ENCODE results near the gene LRRN4.

Gene LRRN4

GRCh38 chr20:6030453-6031080, 23.3 kb downstream of the LRRN4 start:
- no peak for DNase-seq (ENCODE audit: low read depth in 2 of 2)

GRCh38 chr20:6029538-6029937, 24.3 kb downstream of the LRRN4 start:
- no peak for DNase-seq (ENCODE audit: low read depth in 2 of 2)

GRCh38 chr20:6028818-6029217, 25.0 kb downstream of the LRRN4 start:
- DNase-seq (ENCODE audit: low read depth in 2 of 2) = no peak

- no peak for DNase-seq (ENCODE audit: low read depth in 2 of 2)
Observed at GRCh38 chr20:6026051-6026450, 27.8 kb downstream of the LRRN4 start.

- no peak for DNase-seq (ENCODE audit: low read depth in 2 of 2)
Observed at GRCh38 chr20:6024768-6025167, 29.1 kb downstream of the LRRN4 start.

GRCh38 chr20:6017880-6018279, 36.0 kb downstream of the LRRN4 start:
- DNase-seq (ENCODE audit: low read depth in 2 of 2) = no peak

GRCh38 chr20:6017467-6017866, 36.4 kb downstream of the LRRN4 start:
- DNase-seq (ENCODE audit: low read depth in 2 of 2) = no peak

GRCh38 chr20:6014957-6015356, 38.9 kb downstream of the LRRN4 start:
- no peak for DNase-seq (ENCODE audit: low read depth in 2 of 2)

- no peak for DNase-seq (ENCODE audit: low read depth in 2 of 2)
Observed at GRCh38 chr20:6014017-6014416, 39.8 kb downstream of the LRRN4 start.

GRCh38 chr20:6012179-6012578, 41.7 kb downstream of the LRRN4 start:
- DNase-seq (ENCODE audit: low read depth in 2 of 2) = no peak

GRCh38 chr20:6008254-6008653, 45.6 kb downstream of the LRRN4 start:
- DNase-seq (ENCODE audit: low read depth in 2 of 2) = no peak

- DNase-seq (ENCODE audit: low read depth in 2 of 2) = no peak
Observed at GRCh38 chr20:6007529-6008103, 46.2 kb downstream of the LRRN4 start.

GRCh38 chr20:6007094-6007528, 46.7 kb downstream of the LRRN4 start:
- DNase-seq (ENCODE audit: low read depth in 2 of 2) = no peak

GRCh38 chr20:6006603-6006949, 47.3 kb downstream of the LRRN4 start:
- DNase-seq (ENCODE audit: low read depth in 2 of 2) = no peak

GRCh38 chr20:6000871-6001270, 53.0 kb downstream of the LRRN4 start:
- no peak for DNase-seq (ENCODE audit: low read depth in 2 of 2)

- DNase-seq (ENCODE audit: low read depth in 2 of 2) = no peak
Observed at GRCh38 chr20:5999783-6000182, 54.1 kb downstream of the LRRN4 start.

- DNase-seq (ENCODE audit: low read depth in 2 of 2) = peak in 1 of 2 donors; percentile 9
Observed at GRCh38 chr20:5996765-5997164, 57.1 kb downstream of the LRRN4 start.

GRCh38 chr20:5991623-5992441, 62.0 kb downstream of the LRRN4 start:
- DNase-seq (ENCODE audit: low read depth in 2 of 2) = no peak

- no peak for DNase-seq (ENCODE audit: low read depth in 2 of 2)
Observed at GRCh38 chr20:5990946-5991345, 62.9 kb downstream of the LRRN4 start.
